Naive thymus-derived CD8-positive, alpha-beta T cell (primary cell): ENCODE results near the gene CALN1. TPM values are rescaled to one million over a fixed set of nuclear protein-coding genes. Genes with fewer than 3 reads are reported as not detected.

Experiments
- ATAC-seq, 2 donors: fragments of 150-1000 bp; cut with Tn5 transposase in 1 of 2; sonication (Bioruptor Pico), chemical (Tn5 transposase) in 1 of 2; 1 replicate in 1 of 2; 2 replicates in 1 of 2; pipeline ENCODE4 v1.10.0; 2021; ENCODE audit warnings: mild to moderate bottlenecking in 2 of 2, moderate library complexity in 2 of 2
- POLR2A ChIA-PET: fragments of 350-600 bp; sonication (Branson Sonifier 250); formaldehyde crosslinking; loops from one replicate; lab custom pipeline; 2021; ENCODE audit warnings: antibody characterized with exemption; lab: Charles Lee
- DNase-seq, 10 donors: peaks; one replicate each; pipeline versions ENCODE4 v3.0.0 to v3.0.0-alpha.2; 2020 to 2022
- H3K27ac Mint-ChIP-seq, 10 donors: one replicate each; pipeline ENCODE4 v1.8.0; 2020 to 2022; ENCODE audit warnings: mild to moderate bottlenecking in 10 of 10, mixed read lengths in 10 of 10, moderate library complexity in 4 of 10, inconsistent platforms in 1 of 10
- H3K27me3 Mint-ChIP-seq, 5 donors: one replicate each; pipeline ENCODE4 v1.8.0; 2021 to 2022; ENCODE audit warnings: mixed read lengths in 5 of 5
- H3K36me3 Mint-ChIP-seq, 3 donors: one replicate each; pipeline ENCODE4 v1.8.0; 2020 to 2022; ENCODE audit warnings: mixed read lengths in 3 of 3, mild to moderate bottlenecking in 2 of 3, inconsistent platforms in 1 of 3
- H3K4me1 Mint-ChIP-seq, 4 donors: one replicate each; pipeline ENCODE4 v1.8.0; 2021 to 2022; ENCODE audit warnings: mixed read lengths in 4 of 4
- H3K4me3 Mint-ChIP-seq, 10 donors: one replicate each; pipeline ENCODE4 v1.8.0; 2020 to 2022; ENCODE audit warnings: mild to moderate bottlenecking in 10 of 10, mixed read lengths in 10 of 10, moderate library complexity in 6 of 10, inconsistent platforms in 1 of 10
- H3K9me3 Mint-ChIP-seq, 9 donors: one replicate each; pipeline ENCODE4 v1.8.0; 2020 to 2022; ENCODE audit warnings: mixed read lengths in 9 of 9, mild to moderate bottlenecking in 3 of 9, inconsistent platforms in 1 of 9, moderate library complexity in 1 of 9
- polyA plus RNA-seq, 3 donors: library from polyadenylated mRNA; unstranded; fragments of 300-500 nt; fragmentation: Illumina TruSeq; gene quantifications; one replicate each; pipeline ENCODE4 v1.2.3, GENCODE V29; 2021
- total RNA-seq, 8 experiments: library from RNA in 2 of 8; stranded (reverse) in 2 of 8; gene quantifications; one replicate each; pipeline ENCODE4 v1.2.3 and lab custom pipeline; 2021 to 2026

CALN1 gene
- total and polyA plus RNA-seq, 5 experiments from 2014 or later, result 0.15 TPM; not detected in 4

- no peak for ATAC-seq
- peaks cover 9 to 49% (median 18%) of the 10 kb centered on the region in 9 donors for H3K9me3 Mint-ChIP-seq
- H3K27ac Mint-ChIP-seq, result no peak overlapping the region
These were observed 526.7 kb downstream of the CALN1 start for GRCh38 chr7:71885487-71885886.

GRCh38 chr7:71883415-71883814, 528.7 kb downstream of the CALN1 start:
- peaks cover 0 to 17% (median 0%) of the 10 kb centered on the region in 3 donors for H3K36me3 Mint-ChIP-seq
- POLR2A ChIA-PET, result no interaction called here
- no peak for ATAC-seq
- H3K4me3 Mint-ChIP-seq, result no peak overlapping the region
- no peak for DNase-seq
- H3K27me3 Mint-ChIP-seq, result peaks cover 0 to 1% (median 0%) of the 10 kb centered on the region in 5 donors
- H3K4me1 Mint-ChIP-seq, result no peaks in the 10 kb centered on the region
- peaks cover 5 to 49% (median 18%) of the 10 kb centered on the region in 9 donors for H3K9me3 Mint-ChIP-seq
- H3K27ac Mint-ChIP-seq, result no peak overlapping the region

More at GRCh38 chr7:71885487-71885886, 526.7 kb downstream of the CALN1 start:
- peaks cover 0 to 1% (median 0%) of the 10 kb centered on the region in 5 donors for H3K27me3 Mint-ChIP-seq
- DNase-seq, result no peak
- no peaks in the 10 kb centered on the region for H3K4me1 Mint-ChIP-seq
- peaks cover 0 to 22% (median 0%) of the 10 kb centered on the region in 3 donors for H3K36me3 Mint-ChIP-seq
- no peak overlapping the region for H3K4me3 Mint-ChIP-seq
- POLR2A ChIA-PET, result no interaction called here

GRCh38 chr7:71871446-71871845, 540.7 kb downstream of the CALN1 start:
- no peak overlapping the region for H3K27ac Mint-ChIP-seq
- DNase-seq (no peak), ATAC-seq (no peak)
- no peaks in the 10 kb centered on the region for H3K27me3 Mint-ChIP-seq
- POLR2A ChIA-PET, result no interaction called here
- H3K9me3 Mint-ChIP-seq, result peaks cover 3 to 13% (median 10%) of the 10 kb centered on the region in 9 donors
- peaks cover 0 to 1% (median 0%) of the 10 kb centered on the region in 4 donors for H3K4me1 Mint-ChIP-seq
- peaks cover 0 to 2% (median 0%) of the 10 kb centered on the region in 3 donors for H3K36me3 Mint-ChIP-seq
- no peak overlapping the region for H3K4me3 Mint-ChIP-seq

GRCh38 chr7:71870812-71871211, 541.3 kb downstream of the CALN1 start:
- no peak overlapping the region for H3K4me3 Mint-ChIP-seq
- H3K9me3 Mint-ChIP-seq, result peaks cover 3 to 13% (median 7%) of the 10 kb centered on the region in 9 donors
- no peaks in the 10 kb centered on the region for H3K27me3 Mint-ChIP-seq
- H3K27ac Mint-ChIP-seq, result no peak overlapping the region
- ATAC-seq, result no peak
- H3K4me1 Mint-ChIP-seq, result peaks cover 0 to 1% (median 0%) of the 10 kb centered on the region in 4 donors
- POLR2A ChIA-PET, result no interaction called here
- peaks cover 0 to 4% (median 0%) of the 10 kb centered on the region in 3 donors for H3K36me3 Mint-ChIP-seq
- DNase-seq, result no peak

- Mint-ChIP-seq H3K36me3 (peaks cover 0 to 4% (median 0%) of the 10 kb centered on the region in 3 donors), H3K27me3 (no peaks in the 10 kb centered on the region), H3K9me3 (peaks cover 0 to 20% (median 6%) of the 10 kb centered on the region in 9 donors), H3K4me3 (no peak overlapping the region), H3K4me1 (peaks cover 0 to 1% (median 0%) of the 10 kb centered on the region in 4 donors), H3K27ac (no peak overlapping the region)
- POLR2A ChIA-PET, result no interaction called here
- no peak for DNase-seq
- no peak for ATAC-seq
These were observed 543.3 kb downstream of the CALN1 start for GRCh38 chr7:71868797-71869196.

- POLR2A ChIA-PET, result no interaction called here
- no peak for DNase-seq
- H3K4me1 Mint-ChIP-seq, result peaks cover 0 to 1% (median 0%) of the 10 kb centered on the region in 4 donors
- H3K9me3 Mint-ChIP-seq, result peaks cover 0 to 20% (median 6%) of the 10 kb centered on the region in 9 donors
- H3K36me3 Mint-ChIP-seq, result peaks cover 0 to 4% (median 0%) of the 10 kb centered on the region in 3 donors
- no peak for ATAC-seq
- no peak overlapping the region for H3K4me3 Mint-ChIP-seq
- no peaks in the 10 kb centered on the region for H3K27me3 Mint-ChIP-seq
- H3K27ac Mint-ChIP-seq, result no peak overlapping the region
These were observed 544.5 kb downstream of the CALN1 start for GRCh38 chr7:71867626-71868025.

GRCh38 chr7:71865172-71865571, 547.0 kb downstream of the CALN1 start:
- H3K27me3 Mint-ChIP-seq, result peaks cover 0 to 1% (median 0%) of the 10 kb centered on the region in 5 donors
- ATAC-seq (no peak), DNase-seq (no peak)
- H3K36me3 Mint-ChIP-seq, result peaks cover 0 to 4% (median 0%) of the 10 kb centered on the region in 3 donors
- peaks cover 0 to 13% (median 3%) of the 10 kb centered on the region in 9 donors for H3K9me3 Mint-ChIP-seq
- POLR2A ChIA-PET, result no interaction called here
- H3K27ac Mint-ChIP-seq, result no peak overlapping the region
- no peak overlapping the region for H3K4me3 Mint-ChIP-seq
- no peaks in the 10 kb centered on the region for H3K4me1 Mint-ChIP-seq

- no peaks in the 10 kb centered on the region for H3K4me1 Mint-ChIP-seq
- peaks cover 0 to 4% (median 0%) of the 10 kb centered on the region in 3 donors for H3K36me3 Mint-ChIP-seq
- ATAC-seq (no peak), DNase-seq (no peak)
- H3K27ac Mint-ChIP-seq, result no peak overlapping the region
- POLR2A ChIA-PET, result no interaction called here
- H3K4me3 Mint-ChIP-seq, result no peak overlapping the region
- peaks cover 0 to 13% (median 4%) of the 10 kb centered on the region in 9 donors for H3K9me3 Mint-ChIP-seq
- peaks cover 0 to 1% (median 0%) of the 10 kb centered on the region in 5 donors for H3K27me3 Mint-ChIP-seq
These were observed 548.0 kb downstream of the CALN1 start for GRCh38 chr7:71864130-71864529.

GRCh38 chr7:71860572-71860971, 551.6 kb downstream of the CALN1 start:
- Mint-ChIP-seq H3K4me3 (no peak overlapping the region), H3K27ac (no peak overlapping the region), H3K27me3 (peaks cover 0 to 1% (median 0%) of the 10 kb centered on the region in 5 donors), H3K36me3 (no peaks in the 10 kb centered on the region), H3K9me3 (peaks cover 0 to 11% (median 4%) of the 10 kb centered on the region in 9 donors), H3K4me1 (no peaks in the 10 kb centered on the region)
- no peak for ATAC-seq
- POLR2A ChIA-PET, result no interaction called here
- DNase-seq, result no peak

GRCh38 chr7:71857338-71857737, 554.8 kb downstream of the CALN1 start:
- POLR2A ChIA-PET, result no interaction called here
- Mint-ChIP-seq H3K36me3 (no peaks in the 10 kb centered on the region), H3K27me3 (peaks cover 0 to 1% (median 0%) of the 10 kb centered on the region in 5 donors), H3K9me3 (peaks cover 0 to 6% (median 0%) of the 10 kb centered on the region in 9 donors), H3K4me3 (no peak overlapping the region), H3K27ac (no peak overlapping the region), H3K4me1 (no peaks in the 10 kb centered on the region)
- DNase-seq (no peak), ATAC-seq (no peak)

- POLR2A ChIA-PET, result no interaction called here
- Mint-ChIP-seq H3K36me3 (peaks cover 0 to 2% (median 0%) of the 10 kb centered on the region in 3 donors), H3K27ac (no peak overlapping the region), H3K4me3 (no peak overlapping the region), H3K4me1 (no peaks in the 10 kb centered on the region), H3K27me3 (no peaks in the 10 kb centered on the region), H3K9me3 (peaks cover 0 to 8% (median 0%) of the 10 kb centered on the region in 9 donors)
- no peak for ATAC-seq
- no peak for DNase-seq
These were observed 557.4 kb downstream of the CALN1 start for GRCh38 chr7:71854546-71855397.

GRCh38 chr7:71851776-71852498, 560.2 kb downstream of the CALN1 start:
- no peak overlapping the region for H3K4me3 Mint-ChIP-seq
- DNase-seq (no peak), ATAC-seq (no peak)
- peaks cover 0 to 15% (median 3%) of the 10 kb centered on the region in 9 donors for H3K9me3 Mint-ChIP-seq
- H3K4me1 Mint-ChIP-seq, result no peaks in the 10 kb centered on the region
- H3K36me3 Mint-ChIP-seq, result peaks cover 0 to 2% (median 0%) of the 10 kb centered on the region in 3 donors
- POLR2A ChIA-PET, result no interaction called here
- no peak overlapping the region for H3K27ac Mint-ChIP-seq
- H3K27me3 Mint-ChIP-seq, result no peaks in the 10 kb centered on the region

GRCh38 chr7:71846160-71846559, 566.0 kb downstream of the CALN1 start:
- no peak for DNase-seq
- H3K4me1 Mint-ChIP-seq, result no peaks in the 10 kb centered on the region
- no peak overlapping the region for H3K4me3 Mint-ChIP-seq
- no peaks in the 10 kb centered on the region for H3K27me3 Mint-ChIP-seq
- H3K9me3 Mint-ChIP-seq, result peaks cover 0 to 15% (median 6%) of the 10 kb centered on the region in 9 donors
- POLR2A ChIA-PET, result no interaction called here
- peak overlapping the region in 1 of 10 donors; percentile 77 for H3K27ac Mint-ChIP-seq
- peaks cover 0 to 2% (median 0%) of the 10 kb centered on the region in 3 donors for H3K36me3 Mint-ChIP-seq
- ATAC-seq, result no peak
